Lower leg skin (tissue), 4 donors: ENCODE results near the gene CNTLN. TPM values are rescaled to one million over a fixed set of nuclear protein-coding genes. Genes with fewer than 3 reads are reported as not detected.

Source experiments
- DNase-seq, 2 donors: peaks; one replicate each; pipeline ENCODE4 v3.0.0-alpha.2; 2019; ENCODE audit warnings: low spot score in 2 of 2
- H3K4me3 ChIP-seq: fragments of 200-600 bp; sonication (generic); 2 replicates; pipeline ENCODE4 v1.5.1; 2017; ENCODE audit warnings: mild to moderate bottlenecking, low read depth; ENCODE audit not compliant: poor library complexity, severe bottlenecking
- POLR2A ChIP-seq, 2 donors: fragments of 450-650 bp; IDR thresholded peaks; one replicate each; pipeline ENCODE4 v1.6.1; 2016 to 2017; ENCODE audit warnings: antibody characterized with exemption in 2 of 2, mild to moderate bottlenecking in 1 of 2, moderate library complexity in 1 of 2
- WGBS, 2 donors: methylation state at CpG; one replicate each; pipeline ENCODE4 v1.1.5; 2018; 5-methylcytosine and 5-hydroxymethylcytosine counted together
- intact Hi-C: fragments of 100-400 bp; cut with DNase I; formaldehyde crosslinking; loops from one replicate; pipeline ENCODE4 v1.15.0; 2023; ENCODE audit warnings: low total_unique reads
- total RNA-seq, 4 donors: library from RNA; depleted of rRNA; stranded (reverse); fragments of >200 nt; gene quantifications; one replicate each; pipeline ENCODE4 v1.1.0, GENCODE V29; 2016
- TF ChIP-seq, protein P1 (sequence below), 3 donors: fragments of 450-650 bp; IDR thresholded peaks; one replicate each; pipeline ENCODE4 v1.5.1; 2016; ENCODE audit warnings: antibody characterized with exemption in 3 of 3, mild to moderate bottlenecking in 3 of 3, moderate library complexity in 2 of 3

The CNTLN gene
- total RNA-seq = 1 to 10 TPM; 1.3 to 4.3 (median 3.7) TPM

DNA sequence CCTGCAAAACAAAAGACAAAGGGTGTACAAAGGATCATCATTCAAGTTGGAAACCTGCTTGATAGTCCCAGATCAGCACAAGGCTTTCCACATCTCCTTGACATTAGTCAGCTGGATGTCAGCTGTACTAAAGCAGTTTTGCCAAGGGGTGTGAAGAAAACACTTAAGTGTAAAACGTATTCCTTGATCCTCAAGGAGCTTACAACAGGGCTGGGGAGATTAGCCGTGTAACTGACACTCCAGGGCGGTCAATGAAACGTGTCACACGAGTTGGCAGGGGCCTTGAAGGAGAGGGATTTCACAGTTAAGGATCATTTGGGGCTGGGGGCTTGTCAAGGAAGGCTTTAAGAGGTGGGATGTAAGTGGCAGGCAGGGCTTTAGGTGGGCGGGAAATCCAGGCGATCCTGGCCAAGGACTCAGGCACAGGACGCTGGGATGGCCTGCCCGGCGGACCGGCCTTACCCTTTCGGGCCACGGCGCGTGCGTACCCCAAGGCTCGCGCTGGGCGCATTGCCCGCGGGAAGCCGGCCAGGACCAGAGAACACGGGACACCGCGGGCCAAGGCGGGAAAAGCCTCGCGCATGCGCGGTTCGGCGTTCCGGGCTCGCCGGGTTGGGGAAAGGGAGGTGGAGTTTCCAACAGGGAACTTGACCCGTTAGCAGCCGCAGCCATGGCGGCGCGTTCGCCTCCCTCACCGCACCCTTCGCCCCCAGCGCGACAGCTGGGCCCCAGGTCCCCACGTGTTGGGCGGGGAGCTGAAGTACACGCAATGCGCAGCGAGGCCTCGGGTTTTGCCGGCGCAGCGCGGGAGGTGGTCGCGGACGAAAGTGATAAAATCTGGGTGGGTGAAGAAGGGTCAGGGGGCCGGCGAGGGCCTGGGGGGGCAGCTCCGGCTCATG lies at the start of gene CNTLN:
Gene CNTLN (plus strand): TSS at position 645 of the 899 bp plus-strand sequence. CDS start 26 bp downstream, at position 671.
- intact Hi-C loops = loop anchor here (10.0 kb wide), 1 partner anchor 330 kb away; no protein-coding TSS in a partner anchor
- WGBS, 2 donors = 1 to 2% methylated on average over 51 to 60 of the region's 61 CpGs
- DNase-seq = peak; percentile 92 to 99
- H3K4me3 ChIP-seq = peak within 1 kb of the TSS; percentile 79
- TF ChIP-seq, protein P1, sequence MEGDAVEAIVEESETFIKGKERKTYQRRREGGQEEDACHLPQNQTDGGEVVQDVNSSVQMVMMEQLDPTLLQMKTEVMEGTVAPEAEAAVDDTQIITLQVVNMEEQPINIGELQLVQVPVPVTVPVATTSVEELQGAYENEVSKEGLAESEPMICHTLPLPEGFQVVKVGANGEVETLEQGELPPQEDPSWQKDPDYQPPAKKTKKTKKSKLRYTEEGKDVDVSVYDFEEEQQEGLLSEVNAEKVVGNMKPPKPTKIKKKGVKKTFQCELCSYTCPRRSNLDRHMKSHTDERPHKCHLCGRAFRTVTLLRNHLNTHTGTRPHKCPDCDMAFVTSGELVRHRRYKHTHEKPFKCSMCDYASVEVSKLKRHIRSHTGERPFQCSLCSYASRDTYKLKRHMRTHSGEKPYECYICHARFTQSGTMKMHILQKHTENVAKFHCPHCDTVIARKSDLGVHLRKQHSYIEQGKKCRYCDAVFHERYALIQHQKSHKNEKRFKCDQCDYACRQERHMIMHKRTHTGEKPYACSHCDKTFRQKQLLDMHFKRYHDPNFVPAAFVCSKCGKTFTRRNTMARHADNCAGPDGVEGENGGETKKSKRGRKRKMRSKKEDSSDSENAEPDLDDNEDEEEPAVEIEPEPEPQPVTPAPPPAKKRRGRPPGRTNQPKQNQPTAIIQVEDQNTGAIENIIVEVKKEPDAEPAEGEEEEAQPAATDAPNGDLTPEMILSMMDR (IDR thresholded peaks at IDR 0.05) = no peak
- TF ChIP-seq POLR2A (IDR thresholded peaks at IDR 0.05) = no peak

GRCh38 chr9:17088566-17088965 lies 46.3 kb upstream of the CNTLN start:
- no peak for DNase-seq
- intact Hi-C loops = no loop called here
- 92 to 96% methylated on average over 5 of the region's 5 CpGs for WGBS, 2 donors
- H3K4me3 ChIP-seq = no peak overlapping the region
- no peak for TF ChIP-seq POLR2A (IDR thresholded peaks at IDR 0.05)
- TF ChIP-seq, protein P1 (IDR thresholded peaks at IDR 0.05) = no peak

DNA sequence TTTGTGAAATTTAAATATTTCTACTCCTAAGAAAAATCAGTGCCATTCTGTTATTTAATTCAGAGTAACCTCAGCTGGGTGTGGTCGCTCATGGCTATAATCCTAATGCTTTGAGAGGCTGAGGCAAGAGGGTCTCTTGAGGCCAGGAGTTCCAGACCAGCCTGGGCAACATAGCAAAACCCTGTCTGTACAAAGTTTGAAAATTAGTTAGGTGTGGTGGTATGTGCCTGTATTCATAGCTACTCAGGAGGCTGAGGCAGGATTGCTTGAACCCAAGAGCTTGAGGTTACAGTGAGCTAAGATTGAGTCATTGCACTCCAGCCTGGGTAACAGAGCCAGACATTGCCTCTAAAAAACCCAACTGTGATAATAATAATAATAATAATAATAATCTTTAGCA lies 44.8 kb upstream of the CNTLN start:
- TF ChIP-seq, protein P1 (IDR thresholded peaks at IDR 0.05) = no peak
- no peak for TF ChIP-seq POLR2A (IDR thresholded peaks at IDR 0.05)
- no peak overlapping the region for H3K4me3 ChIP-seq
- intact Hi-C loops = no loop called here
- DNase-seq = no peak
- 95 to 100% methylated on average over 1 of the region's 1 CpG for WGBS, 2 donors

DNA sequence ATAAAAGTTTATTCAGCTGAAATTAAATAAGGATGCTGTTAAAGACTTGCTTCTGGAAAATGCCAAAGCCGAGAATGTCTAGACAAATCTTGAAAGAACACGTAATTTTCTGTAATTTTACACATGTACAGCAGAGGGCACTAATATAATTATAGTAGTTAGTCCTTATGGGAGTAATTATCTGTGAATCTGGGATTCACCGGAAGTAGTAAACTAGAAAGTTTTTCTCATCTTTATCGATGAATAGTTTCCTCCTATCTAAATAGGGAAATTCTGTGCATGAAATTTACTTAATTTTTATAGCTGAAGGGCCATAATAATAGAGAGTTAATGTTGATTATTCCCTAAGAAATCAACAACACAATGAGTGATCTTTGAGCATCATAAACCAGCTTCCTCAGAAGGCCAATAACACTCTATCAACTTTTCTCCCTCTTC lies 18.4 kb upstream of the CNTLN start:
- no peak for DNase-seq
- intact Hi-C loops = no loop called here
- WGBS, 2 donors = 14 to 34% methylated on average over 4 of the region's 4 CpGs
- no peak for TF ChIP-seq POLR2A (IDR thresholded peaks at IDR 0.05)
- TF ChIP-seq, protein P1 (IDR thresholded peaks at IDR 0.05) = no peak
- H3K4me3 ChIP-seq = no peak overlapping the region

DNA sequence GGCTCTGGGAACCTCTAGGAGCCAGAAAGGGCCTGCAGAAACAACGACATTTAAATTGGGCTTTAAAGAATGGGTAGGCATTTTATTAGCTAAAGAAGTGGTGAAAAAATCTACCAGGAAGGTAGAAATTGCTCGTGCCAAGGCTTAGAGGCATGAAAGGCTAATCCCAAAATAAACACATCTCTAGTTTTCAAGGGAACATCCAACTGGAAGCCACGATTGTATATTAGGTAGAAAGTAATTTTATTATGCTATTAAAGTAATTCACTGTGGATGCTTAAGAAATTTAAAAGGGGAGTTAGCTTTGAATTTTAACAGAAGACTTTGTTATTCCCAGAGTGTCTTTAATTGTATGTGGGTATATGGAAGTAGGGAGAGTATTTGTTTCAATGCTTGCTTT lies 17.5 kb upstream of the CNTLN start:
- intact Hi-C loops = no loop called here
- TF ChIP-seq, protein P1 (IDR thresholded peaks at IDR 0.05) = no peak
- TF ChIP-seq POLR2A (IDR thresholded peaks at IDR 0.05) = no peak
- no peak overlapping the region for H3K4me3 ChIP-seq
- DNase-seq = no peak
- WGBS, 2 donors = 50% methylated on average over 3 of the region's 3 CpGs
